ENCODE measurements around the gene HINT3.
A peak's percentile ranks its signal among the peaks of the same experiment; 100 is the strongest.

HINT3 gene

DNA sequence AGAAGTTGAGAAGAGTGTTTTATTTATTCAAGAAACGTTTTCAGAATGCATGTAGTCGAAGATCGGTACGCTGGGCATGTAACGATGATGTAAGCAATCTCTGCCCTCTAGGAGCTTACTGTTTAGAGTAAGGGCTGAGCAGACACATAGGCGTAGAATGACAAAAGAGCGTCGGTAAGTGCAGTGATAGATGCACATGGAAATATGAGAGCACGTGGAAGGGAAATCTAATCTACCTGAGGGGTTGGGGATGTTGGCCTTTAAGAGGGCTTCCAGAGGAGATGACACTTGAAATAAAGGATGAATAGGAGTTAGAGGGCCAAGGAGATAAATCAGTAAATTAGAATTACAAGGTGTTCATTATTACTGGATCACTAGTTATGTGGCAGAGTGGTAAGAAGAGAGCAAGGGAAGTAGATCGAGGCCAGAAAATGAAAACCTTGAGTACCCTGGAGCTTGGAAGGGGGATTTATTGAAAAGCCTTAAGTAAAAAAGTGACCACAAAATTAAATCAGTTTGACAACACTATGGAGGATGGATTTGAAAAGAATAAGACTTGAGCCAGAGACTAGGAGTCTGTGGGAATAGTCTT lies 30.6 kb downstream of the HINT3 start:
- peak overlapping the region; percentile 92 for H3K4me3 ChIP-seq (replicated peaks; ENCODE audit: low read depth, low read length)
- no peaks in the 10 kb centered on the region for H3K36me3 ChIP-seq (ENCODE audit: control insufficient read depth, insufficient read depth, low read length)
- no peak for DNase-seq (ENCODE audit: extremely low read depth, insufficient read length)
- TF ChIP-seq, protein P1, sequence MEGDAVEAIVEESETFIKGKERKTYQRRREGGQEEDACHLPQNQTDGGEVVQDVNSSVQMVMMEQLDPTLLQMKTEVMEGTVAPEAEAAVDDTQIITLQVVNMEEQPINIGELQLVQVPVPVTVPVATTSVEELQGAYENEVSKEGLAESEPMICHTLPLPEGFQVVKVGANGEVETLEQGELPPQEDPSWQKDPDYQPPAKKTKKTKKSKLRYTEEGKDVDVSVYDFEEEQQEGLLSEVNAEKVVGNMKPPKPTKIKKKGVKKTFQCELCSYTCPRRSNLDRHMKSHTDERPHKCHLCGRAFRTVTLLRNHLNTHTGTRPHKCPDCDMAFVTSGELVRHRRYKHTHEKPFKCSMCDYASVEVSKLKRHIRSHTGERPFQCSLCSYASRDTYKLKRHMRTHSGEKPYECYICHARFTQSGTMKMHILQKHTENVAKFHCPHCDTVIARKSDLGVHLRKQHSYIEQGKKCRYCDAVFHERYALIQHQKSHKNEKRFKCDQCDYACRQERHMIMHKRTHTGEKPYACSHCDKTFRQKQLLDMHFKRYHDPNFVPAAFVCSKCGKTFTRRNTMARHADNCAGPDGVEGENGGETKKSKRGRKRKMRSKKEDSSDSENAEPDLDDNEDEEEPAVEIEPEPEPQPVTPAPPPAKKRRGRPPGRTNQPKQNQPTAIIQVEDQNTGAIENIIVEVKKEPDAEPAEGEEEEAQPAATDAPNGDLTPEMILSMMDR (IDR thresholded peaks at IDR 0.05; ENCODE audit: insufficient read depth, low read length, poor library complexity, severe bottlenecking): no peak
- no peaks in the 10 kb centered on the region for H3K27me3 ChIP-seq (replicated peaks; ENCODE audit: control insufficient read depth, insufficient read depth, low read length)

DNA sequence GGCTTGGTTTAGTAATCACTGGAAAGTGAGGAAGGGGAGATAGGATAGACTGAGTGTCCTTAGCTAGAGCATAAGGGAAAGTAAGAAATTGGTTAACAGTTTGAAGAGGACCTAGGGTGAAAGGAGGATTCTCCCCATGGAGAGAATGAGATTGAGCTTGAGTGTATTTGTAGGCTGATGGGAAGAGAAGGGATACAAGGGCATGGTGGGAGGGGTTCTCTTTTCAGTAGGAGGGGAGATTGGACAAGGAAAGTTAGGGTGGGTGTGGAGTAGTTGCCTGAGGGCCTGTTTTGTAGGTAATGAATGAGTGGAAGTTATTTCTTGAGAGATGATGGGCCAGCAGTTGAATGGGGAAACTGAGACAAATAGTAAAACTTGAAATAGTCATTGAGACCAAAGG lies 31.7 kb downstream of the HINT3 start:
- TF ChIP-seq, protein P1 (IDR thresholded peaks at IDR 0.05; ENCODE audit: insufficient read depth, low read length, poor library complexity, severe bottlenecking): no peak
- no peaks in the 10 kb centered on the region for H3K27me3 ChIP-seq (replicated peaks; ENCODE audit: control insufficient read depth, insufficient read depth, low read length)
- peak overlapping the region; percentile 1; the same call in 1 of the 2 replicates for H3K4me3 ChIP-seq (replicated peaks; ENCODE audit: low read depth, low read length)
- no peaks in the 10 kb centered on the region for H3K36me3 ChIP-seq (ENCODE audit: control insufficient read depth, insufficient read depth, low read length)
- DNase-seq (ENCODE audit: extremely low read depth, insufficient read length): no peak

DNA sequence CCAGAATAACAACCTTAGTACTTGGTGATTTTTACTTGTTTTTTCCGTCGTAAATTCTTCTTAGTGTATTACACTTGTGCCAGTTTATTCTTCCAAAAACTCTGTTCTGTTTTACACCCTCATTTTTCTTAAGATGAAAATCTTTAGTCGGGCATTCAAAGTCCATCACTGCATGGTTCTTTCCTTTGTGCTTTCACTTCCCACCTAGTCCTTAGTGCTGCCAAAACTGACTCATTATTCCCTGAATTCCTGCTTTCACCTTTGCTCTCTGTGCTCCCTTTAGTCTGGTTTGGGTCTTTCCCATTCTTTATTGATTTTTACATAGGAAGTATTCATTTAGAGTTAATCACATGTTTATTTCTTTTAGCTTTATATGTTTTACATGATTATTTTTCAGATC lies 33.1 kb downstream of the HINT3 start:
- no peak overlapping the region for H3K4me3 ChIP-seq (replicated peaks; ENCODE audit: low read depth, low read length)
- TF ChIP-seq, protein P1 (IDR thresholded peaks at IDR 0.05; ENCODE audit: insufficient read depth, low read length, poor library complexity, severe bottlenecking): no peak
- no peak for DNase-seq (ENCODE audit: extremely low read depth, insufficient read length)
- no peaks in the 10 kb centered on the region for H3K27me3 ChIP-seq (replicated peaks; ENCODE audit: control insufficient read depth, insufficient read depth, low read length)
- no peaks in the 10 kb centered on the region for H3K36me3 ChIP-seq (ENCODE audit: control insufficient read depth, insufficient read depth, low read length)

DNA sequence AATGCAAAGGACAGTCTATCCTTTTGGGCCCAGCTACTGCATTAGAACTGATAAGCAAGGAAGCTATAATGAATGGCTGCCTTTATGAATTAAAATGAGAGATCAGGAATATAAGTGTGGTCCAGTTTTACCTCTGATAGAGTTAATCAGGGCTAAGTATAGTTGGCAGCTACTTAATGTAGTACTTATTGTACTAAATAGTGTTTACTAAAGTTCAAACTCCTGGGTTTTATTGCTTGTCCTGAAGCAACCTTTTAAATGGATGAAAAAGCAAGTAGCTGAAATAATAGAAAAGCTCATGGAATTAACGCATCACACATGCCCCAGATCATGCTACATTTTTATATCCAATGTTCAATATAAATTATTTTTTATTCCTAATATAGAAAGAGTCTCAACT lies 35.1 kb downstream of the HINT3 start:
- no peaks in the 10 kb centered on the region for H3K36me3 ChIP-seq (ENCODE audit: control insufficient read depth, insufficient read depth, low read length)
- H3K27me3 ChIP-seq (replicated peaks; ENCODE audit: control insufficient read depth, insufficient read depth, low read length): no peaks in the 10 kb centered on the region
- no peak for DNase-seq (ENCODE audit: extremely low read depth, insufficient read length)
- TF ChIP-seq, protein P1 (IDR thresholded peaks at IDR 0.05; ENCODE audit: insufficient read depth, low read length, poor library complexity, severe bottlenecking): no peak
- H3K4me3 ChIP-seq (replicated peaks; ENCODE audit: low read depth, low read length): no peak overlapping the region

DNA sequence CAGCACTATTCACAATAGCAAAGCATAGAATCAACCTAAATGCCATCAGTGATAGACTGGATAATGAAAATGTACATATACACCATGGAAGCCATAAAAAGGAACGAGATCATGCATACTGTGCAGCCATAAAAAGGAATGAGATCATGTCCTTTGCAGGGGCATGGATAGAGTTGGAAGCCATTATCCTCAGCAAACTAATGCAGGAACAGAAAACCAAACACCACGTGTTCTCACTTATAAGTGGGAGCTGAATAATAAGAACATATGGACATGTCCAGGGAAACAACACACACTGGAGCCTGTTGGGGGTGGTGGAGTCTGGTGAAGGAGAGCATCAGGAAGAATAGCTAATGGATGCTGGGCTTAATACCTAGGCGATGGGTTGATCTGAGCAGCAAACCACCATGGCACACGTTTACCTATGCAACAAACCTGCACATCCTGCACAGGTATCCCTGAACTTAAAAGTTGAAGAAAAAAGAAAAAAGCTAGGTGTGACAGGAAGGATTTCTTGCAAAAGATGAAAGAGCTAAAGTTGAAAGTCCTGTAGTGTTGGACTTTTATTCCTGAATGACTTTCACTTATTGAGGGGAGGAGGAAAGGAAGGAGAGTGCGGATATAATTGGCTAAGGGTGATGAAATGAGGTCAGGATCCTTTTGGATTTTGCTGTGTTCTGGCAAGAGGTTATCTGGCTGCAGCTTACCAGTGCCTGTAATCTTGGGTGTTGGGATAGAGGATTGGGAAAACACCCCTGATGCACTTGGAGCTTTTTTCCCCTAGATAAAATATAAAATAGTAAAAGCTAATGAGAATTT lies 38.3 kb downstream of the HINT3 start:
- DNase-seq (ENCODE audit: extremely low read depth, insufficient read length): no peak
- H3K4me3 ChIP-seq (replicated peaks; ENCODE audit: low read depth, low read length): no peak overlapping the region
- H3K27me3 ChIP-seq (replicated peaks; ENCODE audit: control insufficient read depth, insufficient read depth, low read length): no peaks in the 10 kb centered on the region
- TF ChIP-seq, protein P1 (IDR thresholded peaks at IDR 0.05; ENCODE audit: insufficient read depth, low read length, poor library complexity, severe bottlenecking): no peak
- H3K36me3 ChIP-seq (ENCODE audit: control insufficient read depth, insufficient read depth, low read length): no peaks in the 10 kb centered on the region; the same call in 1 of the 2 replicates

All from GM06990 (cell line).